Measurements from ENCODE around the gene MAP3K10.

DNA sequence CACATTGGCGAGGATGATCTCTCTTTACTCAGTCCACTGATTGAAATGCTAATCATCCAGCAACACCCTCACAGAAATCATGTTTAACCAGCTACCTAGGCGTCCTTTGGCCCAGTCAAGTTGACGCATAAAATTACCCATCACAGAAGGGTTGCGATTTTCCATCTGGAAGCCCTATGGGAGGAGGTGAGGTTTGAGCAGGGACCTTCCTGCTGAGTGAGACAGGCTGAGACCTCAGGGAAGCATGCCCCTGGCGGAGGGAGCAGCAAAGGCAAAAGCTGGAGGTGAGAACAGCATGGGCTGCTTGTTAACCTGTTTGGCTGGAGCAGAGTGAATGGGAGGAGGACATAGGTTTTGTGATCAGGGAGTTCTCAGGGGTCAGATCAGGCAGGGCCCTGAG is 19.7 kb downstream of the MAP3K10 start:
- TF ChIP-seq GATA1 (IDR thresholded peaks at IDR 0.05; ENCODE audit: low read depth, low read length) (no peak), POLR2A (IDR thresholded peaks at IDR 0.05; ENCODE audit: low read length) (no peak)
